Transverse colon (tissue), 4 donors: ENCODE data around the gene KCTD20. TPM values are rescaled to one million over a fixed set of nuclear protein-coding genes. Genes with fewer than 3 reads are reported as not detected.
A peak's percentile ranks its signal among the peaks of the same experiment; 100 is the strongest.

Source experiments
- DNase-seq: peaks from one replicate; pipeline ENCODE4 v3.0.0-alpha.2; 2019
- H3K27ac ChIP-seq, 4 donors: fragments of 200-600 bp; sonication (generic); 2 replicates each; pipeline ENCODE4 v1.5.1; 2016 to 2018; ENCODE audit warnings: inconsistent platforms in 4 of 4
- H3K27me3 ChIP-seq: fragments of 200-600 bp; sonication (generic); 2 replicates; pipeline ENCODE4 v1.5.1; 2017; ENCODE audit warnings: inconsistent platforms
- H3K36me3 ChIP-seq, 4 donors: fragments of 200-600 bp; sonication (generic); 2 replicates each; pipeline ENCODE4 v1.5.1; 2017 to 2019; ENCODE audit warnings: inconsistent platforms in 4 of 4
- H3K4me1 ChIP-seq, 4 donors: fragments of 200-600 bp; sonication (generic); 2 replicates each; pipeline ENCODE4 v1.5.1; 2017 to 2020; ENCODE audit warnings: inconsistent platforms in 4 of 4
- H3K4me3 ChIP-seq, 4 donors: fragments of 200-600 bp; sonication (generic); 1 replicate in 1 of 4; 2 replicates in 3 of 4; pipeline versions ENCODE4 v1.5.1 to v1.6.1; 2017 to 2019; ENCODE audit warnings: inconsistent platforms in 4 of 4
- H3K9me3 ChIP-seq, 2 donors: fragments of 200-600 bp; sonication (generic); 2 replicates each; pipeline ENCODE4 v1.5.1; 2017 to 2019; ENCODE audit warnings: inconsistent platforms in 2 of 2
- EP300 ChIP-seq: sonication (generic); formaldehyde crosslinking; IDR thresholded peaks from one replicate; pipeline ENCODE4 v1.6.1; 2017; ENCODE audit warnings: antibody characterized with exemption, low read depth
- POLR2A ChIP-seq: fragments of 450-650 bp; IDR thresholded peaks from one replicate; pipeline ENCODE4 v1.6.1; 2016; ENCODE audit warnings: antibody characterized with exemption, mild to moderate bottlenecking, moderate library complexity
- POLR2AphosphoS5 ChIP-seq, 3 donors: sonication (generic); formaldehyde crosslinking; IDR thresholded peaks; one replicate each; pipeline ENCODE4 v1.6.1; 2016; ENCODE audit warnings: antibody characterized with exemption in 3 of 3
- WGBS, 2 donors: methylation state at CpG; one replicate each; pipeline ENCODE4 v1.1.5; 2018; ENCODE audit warnings: low coverage in 1 of 2; 5-methylcytosine and 5-hydroxymethylcytosine counted together
- in situ Hi-C, 4 donors: fragments of 200-750 bp; cut with MboI; loops; one replicate each; pipeline versions ENCODE4 v1.15.0 to v1.15.1; 2017; ENCODE audit warnings: low sequenced_read_pairs in 3 of 4, low pct_ligation_motif_present in 1 of 4, low pct_unique_long_range_greater_than_20kb in 1 of 4
- intact Hi-C: fragments of 100-400 bp; cut with DNase I; formaldehyde crosslinking; loops from one replicate; pipeline ENCODE4 v1.15.1; 2023; ENCODE audit warnings: low total_unique reads
- total RNA-seq, 4 donors: library from RNA; depleted of rRNA; stranded (reverse); fragments of >200 nt; gene quantifications; one replicate each; pipeline ENCODE4 v1.1.0, GENCODE V29; 2016
- TF ChIP-seq, protein P1 (sequence below), 5 experiments: fragments of 200-600 bp in 3 of 5; fragments of 450-650 bp in 2 of 5; sonication (generic) in 3 of 5; IDR thresholded peaks; 1 replicate in 2 of 5; 2 replicates in 3 of 5; pipeline ENCODE4 v1.5.1; 2016 to 2017; ENCODE audit warnings: antibody characterized with exemption in 5 of 5, inconsistent platforms in 3 of 5, mild to moderate bottlenecking in 2 of 5, moderate library complexity in 1 of 5

KCTD20 gene
- total RNA-seq, 4 donors from 2014 or later, result 23.2 to 61.9 (median 29.9) TPM

GRCh38 chr6:36422714-36423100 lies 20.1 kb upstream of the KCTD20 start:
- DNase-seq, result no peak
- TF ChIP-seq, protein P1, sequence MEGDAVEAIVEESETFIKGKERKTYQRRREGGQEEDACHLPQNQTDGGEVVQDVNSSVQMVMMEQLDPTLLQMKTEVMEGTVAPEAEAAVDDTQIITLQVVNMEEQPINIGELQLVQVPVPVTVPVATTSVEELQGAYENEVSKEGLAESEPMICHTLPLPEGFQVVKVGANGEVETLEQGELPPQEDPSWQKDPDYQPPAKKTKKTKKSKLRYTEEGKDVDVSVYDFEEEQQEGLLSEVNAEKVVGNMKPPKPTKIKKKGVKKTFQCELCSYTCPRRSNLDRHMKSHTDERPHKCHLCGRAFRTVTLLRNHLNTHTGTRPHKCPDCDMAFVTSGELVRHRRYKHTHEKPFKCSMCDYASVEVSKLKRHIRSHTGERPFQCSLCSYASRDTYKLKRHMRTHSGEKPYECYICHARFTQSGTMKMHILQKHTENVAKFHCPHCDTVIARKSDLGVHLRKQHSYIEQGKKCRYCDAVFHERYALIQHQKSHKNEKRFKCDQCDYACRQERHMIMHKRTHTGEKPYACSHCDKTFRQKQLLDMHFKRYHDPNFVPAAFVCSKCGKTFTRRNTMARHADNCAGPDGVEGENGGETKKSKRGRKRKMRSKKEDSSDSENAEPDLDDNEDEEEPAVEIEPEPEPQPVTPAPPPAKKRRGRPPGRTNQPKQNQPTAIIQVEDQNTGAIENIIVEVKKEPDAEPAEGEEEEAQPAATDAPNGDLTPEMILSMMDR (IDR thresholded peaks at IDR 0.05), result no peak
- no peak for TF ChIP-seq POLR2A
- no peak for TF ChIP-seq POLR2AphosphoS5 (IDR thresholded peaks at IDR 0.05)
- TF ChIP-seq EP300, result no peak
- H3K27me3 ChIP-seq, result no peaks in the 10 kb centered on the region
- no peaks in the 10 kb centered on the region for H3K36me3 ChIP-seq
- peaks cover 0 to 11% (median 4%) of the 10 kb centered on the region in 4 donors for H3K4me1 ChIP-seq
- intact Hi-C loops (loop anchor here (1.0 to 10.0 kb wide), 2 partner anchors 21 to 252 kb away; partner anchors contain the start of gene CDKN1A), in situ Hi-C loops (loop anchor here in 3 of 4 donors (10.0 to 25.0 kb wide), 3 partner anchors 140 to 290 kb away; no protein-coding TSS in a partner anchor)
- H3K27ac ChIP-seq, result peak overlapping the region; percentile 83 to 93 (median 92)
- peak overlapping the region in 3 of 4 donors; percentile 42 to 70 (median 47) for H3K4me3 ChIP-seq
- no peaks in the 10 kb centered on the region for H3K9me3 ChIP-seq
- WGBS, 2 donors, result 13 to 15% methylated on average over 2 to 4 of the region's 4 CpGs

- intact Hi-C loops, result loop anchor here (1.0 to 10.0 kb wide), 2 partner anchors 20 to 252 kb away; partner anchors contain the start of gene CDKN1A
- Histone ChIP-seq H3K4me1 (peaks cover 0 to 11% (median 4%) of the 10 kb centered on the region in 4 donors), H3K36me3 (no peaks in the 10 kb centered on the region), H3K9me3 (no peaks in the 10 kb centered on the region), H3K4me3 (peak overlapping the region; percentile 33 to 70 (median 44)), H3K27me3 (no peaks in the 10 kb centered on the region), H3K27ac (peak overlapping the region; percentile 83 to 93 (median 92))
- DNase-seq, result peak; percentile 99
- TF ChIP-seq POLR2A (peak; percentile 60), POLR2AphosphoS5 (IDR thresholded peaks at IDR 0.05) (peak; percentile 69 to 86 (median 74)), EP300 (no peak)
- TF ChIP-seq, protein P1 (IDR thresholded peaks at IDR 0.05), result peak; percentile 50 to 86 (median 59)
- in situ Hi-C loops, result loop anchor here in 3 of 4 donors (10.0 to 25.0 kb wide), 3 partner anchors 139 to 289 kb away; no protein-coding TSS in a partner anchor
- 0 to 1% methylated on average over 1 to 51 of the region's 51 CpGs for WGBS, 2 donors
These were observed 19.5 kb upstream of the KCTD20 start for GRCh38 chr6:36423101-36423824.

DNA sequence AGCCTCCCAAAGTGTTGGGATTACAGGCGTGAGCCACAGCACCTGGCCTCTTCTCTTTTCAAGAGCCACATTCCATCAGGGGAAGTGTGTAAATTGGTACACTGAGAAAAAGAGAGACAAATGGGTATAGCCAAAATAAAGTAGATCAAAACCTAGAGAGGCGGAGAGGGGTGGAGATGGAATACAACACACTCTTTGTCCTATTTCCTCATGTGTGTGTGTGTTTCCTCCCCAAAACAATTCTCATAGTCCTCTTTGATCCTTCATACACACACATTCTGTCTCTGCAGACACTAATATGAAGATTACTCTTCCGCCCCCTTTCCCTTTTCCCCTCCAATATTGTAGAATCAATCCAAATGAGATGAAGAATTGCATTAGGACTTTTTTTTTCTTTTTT lies 16.2 kb upstream of the KCTD20 start:
- Histone ChIP-seq H3K36me3 (no peaks in the 10 kb centered on the region), H3K4me3 (no peak overlapping the region), H3K4me1 (peaks cover 0 to 11% (median 4%) of the 10 kb centered on the region in 4 donors), H3K9me3 (no peaks in the 10 kb centered on the region), H3K27me3 (no peaks in the 10 kb centered on the region), H3K27ac (no peak overlapping the region)
- DNase-seq, result no peak
- 92 to 100% methylated on average over 2 to 3 of the region's 3 CpGs for WGBS, 2 donors
- TF ChIP-seq EP300 (no peak), POLR2AphosphoS5 (IDR thresholded peaks at IDR 0.05) (no peak), POLR2A (no peak)
- TF ChIP-seq, protein P1 (IDR thresholded peaks at IDR 0.05), result no peak
- in situ Hi-C loops, result loop anchor here in 3 of 4 donors (10.0 to 25.0 kb wide), 2 partner anchors 158 to 161 kb away; partner anchors contain the start of gene SRSF3 (in 1 of the 3)
- intact Hi-C loops, result loop anchor here (10.0 kb wide), 1 partner anchor 248 kb away; the partner anchor contains the start of gene CDKN1A

- DNase-seq, result no peak
- H3K27me3 ChIP-seq, result no peaks in the 10 kb centered on the region
- H3K9me3 ChIP-seq, result no peaks in the 10 kb centered on the region
- TF ChIP-seq POLR2AphosphoS5 (IDR thresholded peaks at IDR 0.05), result no peak
- TF ChIP-seq, protein P1 (IDR thresholded peaks at IDR 0.05), result peak in 3 of 5 experiments; percentile 24 to 33 (median 27)
- no peak for TF ChIP-seq POLR2A
- H3K27ac ChIP-seq, result no peak overlapping the region
- WGBS, 2 donors, result 68% methylated on average over 4 of the region's 4 CpGs; no CpG with 5 or more reads in 1 of the 2 donors
- H3K4me1 ChIP-seq, result peaks cover 0 to under 1% (median 0%) of the 10 kb centered on the region in 4 donors
- intact Hi-C loops, result loop anchor here (10.0 kb wide), 1 partner anchor 246 kb away; the partner anchor contains the start of gene CDKN1A
- in situ Hi-C loops, result loop anchor here in 3 of 4 donors (10.0 to 25.0 kb wide), 2 partner anchors 156 to 158 kb away; partner anchors contain the start of gene SRSF3 (in 1 of the 3)
- no peaks in the 10 kb centered on the region for H3K36me3 ChIP-seq
- no peak overlapping the region for H3K4me3 ChIP-seq
These were observed 13.9 kb upstream of the KCTD20 start for GRCh38 chr6:36428911-36429310.
